ENCODE results near the gene CLEC16A.
"Not testable (repeated sequence)": the region's sequence is repeated elsewhere in the genome, so short reads cannot be mapped to it uniquely, and the experiment has no call there.

CLEC16A gene

GRCh38 chr16:11202260-11203091 is 258.1 kb downstream of the CLEC16A start:
- no peak for DNase-seq (ENCODE audit: low read depth in 2 of 2)

- DNase-seq (ENCODE audit: low read depth in 2 of 2) = no peak
Observed at GRCh38 chr16:11203111-11203623, 258.8 kb downstream of the CLEC16A start.

GRCh38 chr16:11204513-11205047 is 260.2 kb downstream of the CLEC16A start:
- DNase-seq (ENCODE audit: low read depth in 2 of 2) = no peak

- no peak for DNase-seq (ENCODE audit: low read depth in 2 of 2)
Observed at GRCh38 chr16:11205065-11205699, 260.8 kb downstream of the CLEC16A start.

- DNase-seq (ENCODE audit: low read depth in 2 of 2) = no peak
Observed at GRCh38 chr16:11205754-11206581, 261.6 kb downstream of the CLEC16A start.

GRCh38 chr16:11207646-11208045 is 263.3 kb downstream of the CLEC16A start:
- DNase-seq (ENCODE audit: low read depth in 2 of 2) = no peak

- DNase-seq (ENCODE audit: low read depth in 2 of 2) = no peak
Observed at GRCh38 chr16:11208916-11209665, 264.7 kb downstream of the CLEC16A start.

GRCh38 chr16:11210260-11210659 is 265.9 kb downstream of the CLEC16A start:
- DNase-seq (ENCODE audit: low read depth in 2 of 2) = no peak

- DNase-seq (ENCODE audit: low read depth in 2 of 2) = no peak
Observed at GRCh38 chr16:11211061-11211976, 267.0 kb downstream of the CLEC16A start.

GRCh38 chr16:11211977-11212797 is 267.8 kb downstream of the CLEC16A start:
- DNase-seq (ENCODE audit: low read depth in 2 of 2) = no peak

- no peak for DNase-seq (ENCODE audit: low read depth in 2 of 2)
Observed at GRCh38 chr16:11212798-11213196, 268.4 kb downstream of the CLEC16A start.

- DNase-seq (ENCODE audit: low read depth in 2 of 2) = no peak
Observed at GRCh38 chr16:11213373-11213772, 269.0 kb downstream of the CLEC16A start.

GRCh38 chr16:11213799-11214198 is 269.4 kb downstream of the CLEC16A start:
- no peak for DNase-seq (ENCODE audit: low read depth in 2 of 2)

- DNase-seq (ENCODE audit: low read depth in 2 of 2) = no peak
Observed at GRCh38 chr16:11215935-11216556, 271.7 kb downstream of the CLEC16A start.

GRCh38 chr16:11217651-11218603 is 273.6 kb downstream of the CLEC16A start:
- no peak for DNase-seq (ENCODE audit: low read depth in 2 of 2)

GRCh38 chr16:11218604-11218962 is 274.2 kb downstream of the CLEC16A start:
- no peak for DNase-seq (ENCODE audit: low read depth in 2 of 2)

- DNase-seq (ENCODE audit: low read depth in 2 of 2) = no peak
Observed at GRCh38 chr16:11219178-11219577, 274.8 kb downstream of the CLEC16A start.

- DNase-seq (ENCODE audit: low read depth in 2 of 2) = not testable (repeated sequence)
Observed at GRCh38 chr16:11220507-11220906, 276.1 kb downstream of the CLEC16A start.

Measured in stimulated activated CD8-positive, alpha-beta memory T cell treated with anti-CD3 and anti-CD28 coated beads, Interleukin-2, amount 100 ng/mL, for 48 hours (primary cell).